ENCODE data around the gene MIA2. TPM values are rescaled to one million over a fixed set of nuclear protein-coding genes. Genes with fewer than 3 reads are reported as not detected.

Gene MIA2
- total RNA-seq, 6 experiments from 2014 or later, result 58.7 to 90.8 (median 73.6) TPM

DNA sequence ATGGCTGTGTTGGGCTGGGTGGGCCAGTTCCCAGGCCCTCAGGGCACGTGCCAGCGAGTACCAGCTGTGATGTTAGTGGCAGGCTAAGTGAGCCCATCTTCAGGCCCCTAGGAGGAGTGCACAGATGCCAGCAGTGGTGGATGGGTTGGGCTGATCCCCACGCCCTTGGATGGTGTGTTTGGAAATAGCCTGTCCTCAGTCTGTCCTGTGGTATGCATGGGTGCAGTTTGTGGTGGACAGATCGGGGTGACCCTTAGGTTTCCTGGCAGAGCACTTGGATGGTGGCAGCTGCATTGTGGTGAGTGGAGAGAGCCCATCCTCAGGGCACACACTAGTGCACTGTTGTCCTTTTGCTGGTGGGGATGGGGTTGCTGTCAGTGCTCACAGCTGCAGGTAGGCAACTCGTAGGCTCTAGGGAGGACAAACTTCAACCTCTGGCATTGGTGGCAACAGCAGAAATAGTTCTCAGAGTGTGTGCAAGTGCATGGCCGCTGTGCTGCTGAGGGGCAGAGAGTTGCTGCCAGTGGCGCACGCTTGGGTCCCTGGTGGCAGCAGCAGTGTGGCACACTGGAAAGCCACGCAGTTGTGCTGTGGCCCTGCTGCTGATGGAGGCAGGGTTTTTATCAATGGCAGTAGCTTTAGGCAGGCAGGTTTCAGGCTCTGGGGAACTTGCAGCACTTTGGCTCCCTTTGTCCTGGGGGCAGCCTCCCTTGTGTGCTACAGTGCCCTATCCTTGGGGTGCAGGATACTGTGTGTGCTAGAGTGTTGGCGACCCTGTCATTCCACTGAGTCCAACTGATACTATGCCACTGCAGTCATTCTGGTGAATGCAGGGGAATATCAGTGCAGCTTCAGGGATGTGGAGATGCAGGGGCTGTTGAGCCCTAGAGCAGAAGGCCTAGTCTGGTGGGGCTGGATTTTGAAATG is 133.0 kb downstream of the MIA2 start:
- Histone ChIP-seq H3K27ac (no peak overlapping the region), H3K27me3 (no peaks in the 10 kb centered on the region), H3K36me3 (peaks cover 0 to 1% (median 0%) of the 10 kb centered on the region in 4 donors), H3K4me1 (no peaks in the 10 kb centered on the region), H3K4me3 (no peak overlapping the region), H3K9me3 (no peaks in the 10 kb centered on the region)
- ATAC-seq (peak in 3 of 4 donors; percentile 23 to 41 (median 34)), DNase-seq (no peak)
- TF ChIP-seq, protein P1, sequence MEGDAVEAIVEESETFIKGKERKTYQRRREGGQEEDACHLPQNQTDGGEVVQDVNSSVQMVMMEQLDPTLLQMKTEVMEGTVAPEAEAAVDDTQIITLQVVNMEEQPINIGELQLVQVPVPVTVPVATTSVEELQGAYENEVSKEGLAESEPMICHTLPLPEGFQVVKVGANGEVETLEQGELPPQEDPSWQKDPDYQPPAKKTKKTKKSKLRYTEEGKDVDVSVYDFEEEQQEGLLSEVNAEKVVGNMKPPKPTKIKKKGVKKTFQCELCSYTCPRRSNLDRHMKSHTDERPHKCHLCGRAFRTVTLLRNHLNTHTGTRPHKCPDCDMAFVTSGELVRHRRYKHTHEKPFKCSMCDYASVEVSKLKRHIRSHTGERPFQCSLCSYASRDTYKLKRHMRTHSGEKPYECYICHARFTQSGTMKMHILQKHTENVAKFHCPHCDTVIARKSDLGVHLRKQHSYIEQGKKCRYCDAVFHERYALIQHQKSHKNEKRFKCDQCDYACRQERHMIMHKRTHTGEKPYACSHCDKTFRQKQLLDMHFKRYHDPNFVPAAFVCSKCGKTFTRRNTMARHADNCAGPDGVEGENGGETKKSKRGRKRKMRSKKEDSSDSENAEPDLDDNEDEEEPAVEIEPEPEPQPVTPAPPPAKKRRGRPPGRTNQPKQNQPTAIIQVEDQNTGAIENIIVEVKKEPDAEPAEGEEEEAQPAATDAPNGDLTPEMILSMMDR (IDR thresholded peaks at IDR 0.05), result no peak
- TF ChIP-seq POLR2A (IDR thresholded peaks at IDR 0.05), result no peak
- intact Hi-C loops (cut with DNase I), result no loop called here
- WGBS (ENCODE audit: insufficient coverage, low coverage, low lambda C conversion rate, missing lambda C conversion rate), result 100% methylated on average over 1 of the region's 10 CpGs

DNA sequence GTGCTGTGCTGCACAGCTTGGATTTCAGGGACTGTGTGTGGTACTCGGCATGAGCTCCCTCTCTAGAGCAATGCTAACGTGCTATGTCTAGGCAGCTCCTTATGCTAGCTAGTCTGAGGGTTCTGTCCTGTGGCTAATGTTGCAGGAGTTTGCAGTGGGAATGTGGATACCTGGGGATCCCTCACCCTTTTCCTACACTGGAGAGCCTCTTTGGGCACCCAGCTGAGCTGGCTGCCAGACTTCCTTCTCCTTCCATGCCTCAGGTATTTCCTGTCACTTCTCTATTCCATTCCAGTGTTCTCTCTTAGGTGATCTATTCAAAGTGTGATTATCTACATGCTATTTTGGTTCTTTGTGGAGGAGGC is 133.7 kb downstream of the MIA2 start:
- H3K4me1 ChIP-seq, result no peaks in the 10 kb centered on the region
- ATAC-seq, result peak in 3 of 4 donors; percentile 17 to 33 (median 18)
- no peak overlapping the region for H3K27ac ChIP-seq
- TF ChIP-seq POLR2A (IDR thresholded peaks at IDR 0.05), result no peak
- TF ChIP-seq, protein P1 (IDR thresholded peaks at IDR 0.05), result no peak
- no peak for DNase-seq
- intact Hi-C loops (cut with DNase I), result no loop called here
- no peaks in the 10 kb centered on the region for H3K27me3 ChIP-seq
- peaks cover 0 to 1% (median 0%) of the 10 kb centered on the region in 4 donors for H3K36me3 ChIP-seq
- no peaks in the 10 kb centered on the region for H3K9me3 ChIP-seq
- 83% methylated on average over 1 of the region's 2 CpGs for WGBS (ENCODE audit: insufficient coverage, low coverage, low lambda C conversion rate, missing lambda C conversion rate)
- no peak overlapping the region for H3K4me3 ChIP-seq

GRCh38 chr14:39368261-39368959 is 134.7 kb downstream of the MIA2 start:
- Histone ChIP-seq H3K27me3 (no peaks in the 10 kb centered on the region), H3K4me3 (no peak overlapping the region), H3K36me3 (peaks cover 0 to 1% (median 0%) of the 10 kb centered on the region in 4 donors), H3K4me1 (no peaks in the 10 kb centered on the region), H3K27ac (no peak overlapping the region), H3K9me3 (no peaks in the 10 kb centered on the region)
- TF ChIP-seq, protein P1 (IDR thresholded peaks at IDR 0.05), result peak; percentile 27 to 50 (median 48)
- TF ChIP-seq POLR2A (IDR thresholded peaks at IDR 0.05), result no peak
- WGBS (ENCODE audit: insufficient coverage, low coverage, low lambda C conversion rate, missing lambda C conversion rate), result 61% methylated on average over 4 of the region's 4 CpGs
- peak in 1 of 3 donors; percentile 29 for DNase-seq
- peak; percentile 74 to 87 (median 80) for ATAC-seq
- intact Hi-C loops (cut with DNase I), result no loop called here

- no peaks in the 10 kb centered on the region for H3K4me1 ChIP-seq
- DNase-seq (no peak), ATAC-seq (no peak)
- TF ChIP-seq, protein P1 (IDR thresholded peaks at IDR 0.05), result no peak
- TF ChIP-seq POLR2A (IDR thresholded peaks at IDR 0.05), result no peak
- H3K4me3 ChIP-seq, result no peak overlapping the region
- no peaks in the 10 kb centered on the region for H3K27me3 ChIP-seq
- no peaks in the 10 kb centered on the region for H3K9me3 ChIP-seq
- no peak overlapping the region for H3K27ac ChIP-seq
- intact Hi-C loops (cut with DNase I), result no loop called here
- WGBS (ENCODE audit: insufficient coverage, low coverage, low lambda C conversion rate, missing lambda C conversion rate), result 92% methylated on average over 2 of the region's 2 CpGs
- H3K36me3 ChIP-seq, result peaks cover 0 to 1% (median 0%) of the 10 kb centered on the region in 4 donors
Observed at GRCh38 chr14:39369029-39369428, 135.3 kb downstream of the MIA2 start.

All from right lobe of liver (tissue), 6 donors.